ENCODE results near the gene FGD6.

Gene FGD6

GRCh38 chr12:95225645-95226212, 8.5 kb upstream of the FGD6 start:
- Histone ChIP-seq H3K36me3 (peaks cover 0 to 9% (median 6%) of the 10 kb centered on the region in 3 donors), H3K27me3 (no peaks in the 10 kb centered on the region), H3K9me3 (no peaks in the 10 kb centered on the region), H3K27ac (no peak overlapping the region), H3K4me1 (peaks cover 0 to 86% (median 8%) of the 10 kb centered on the region in 4 donors), H3K4me3 (no peak overlapping the region)
- TF ChIP-seq CTCF (IDR thresholded peaks at IDR 0.05), result no peak
- intact Hi-C loops (cut with DNase I; ENCODE audit: low total_unique reads), result no loop called here
- no peak for DNase-seq

GRCh38 chr12:95224202-95225170, 7.2 kb upstream of the FGD6 start:
- Histone ChIP-seq H3K4me1 (peaks cover 0 to 86% (median 9%) of the 10 kb centered on the region in 4 donors), H3K27me3 (no peaks in the 10 kb centered on the region), H3K9me3 (no peaks in the 10 kb centered on the region), H3K36me3 (peaks cover 0 to 9% (median 6%) of the 10 kb centered on the region in 3 donors), H3K4me3 (no peak overlapping the region), H3K27ac (peak overlapping the region; percentile 40 to 46)
- no peak for TF ChIP-seq CTCF (IDR thresholded peaks at IDR 0.05)
- DNase-seq, result no peak
- intact Hi-C loops (cut with DNase I; ENCODE audit: low total_unique reads), result loop anchor here (5.0 kb wide), 1 partner anchor 248 kb away; the partner anchor contains the start of gene METAP2

- Histone ChIP-seq H3K27ac (no peak overlapping the region), H3K36me3 (peaks cover 0 to 9% (median 6%) of the 10 kb centered on the region in 3 donors), H3K27me3 (no peaks in the 10 kb centered on the region), H3K4me3 (no peak overlapping the region), H3K9me3 (no peaks in the 10 kb centered on the region), H3K4me1 (peaks cover 0 to 71% (median 7%) of the 10 kb centered on the region in 4 donors)
- intact Hi-C loops (cut with DNase I; ENCODE audit: low total_unique reads), result loop anchor here (5.0 kb wide), 1 partner anchor 252 kb away; the partner anchor contains the start of gene METAP2
- no peak for DNase-seq
- TF ChIP-seq CTCF (IDR thresholded peaks at IDR 0.05), result no peak
Observed at GRCh38 chr12:95220726-95221125, 3.5 kb upstream of the FGD6 start.

- intact Hi-C loops (cut with DNase I; ENCODE audit: low total_unique reads), result loop anchor here (5.0 kb wide), 1 partner anchor 252 kb away; the partner anchor contains the start of gene METAP2
- Histone ChIP-seq H3K4me1 (peaks cover 0 to 67% (median 8%) of the 10 kb centered on the region in 4 donors), H3K4me3 (no peak overlapping the region), H3K27ac (no peak overlapping the region), H3K9me3 (no peaks in the 10 kb centered on the region), H3K36me3 (peaks cover 0 to 4% (median 3%) of the 10 kb centered on the region in 3 donors), H3K27me3 (no peaks in the 10 kb centered on the region)
- no peak for DNase-seq
- TF ChIP-seq CTCF (IDR thresholded peaks at IDR 0.05), result no peak
Observed at GRCh38 chr12:95220190-95220589, 2.9 kb upstream of the FGD6 start.

GRCh38 chr12:95218150-95219133, 1.2 kb upstream of the FGD6 start:
- no peak for TF ChIP-seq CTCF (IDR thresholded peaks at IDR 0.05)
- peaks cover 0 to 49% (median 6%) of the 10 kb centered on the region in 4 donors for H3K4me1 ChIP-seq

More at GRCh38 chr12:95218150-95219133, 1.2 kb upstream of the FGD6 start:
- Histone ChIP-seq H3K9me3 (no peaks in the 10 kb centered on the region), H3K36me3 (no peaks in the 10 kb centered on the region), H3K27me3 (no peaks in the 10 kb centered on the region), H3K4me3 (peak overlapping the region; percentile 70 to 97), H3K27ac (peak overlapping the region; percentile 94 to 100)
- intact Hi-C loops (cut with DNase I; ENCODE audit: low total_unique reads), result loop anchor here (10.0 kb wide), 1 partner anchor 116 kb away; no protein-coding TSS in a partner anchor
- peak in 1 of 2 donors; percentile 81 for DNase-seq
